MCF 10A (cell line): Measurements from ENCODE around the gene TPMT. TPM values are rescaled to one million over a fixed set of nuclear protein-coding genes. Genes with fewer than 3 reads are reported as not detected.

Experiments used
- BruUV-seq: library from RNA; stranded (reverse); fragments of 400-500 nt; replicated peaks from 2 replicates; lab custom pipeline; 2021; lab: Mats Ljungman, UMichigan
- CTCF ChIA-PET: fragments of 300-600 bp; sonication (Branson Sonifier 250); formaldehyde crosslinking; extraction: SDS; loops from one replicate; lab custom pipeline; 2021; ENCODE audit warnings: antibody characterized with exemption, inconsistent platforms; lab: Yijun Ruan, JAX
- POLR2A ChIA-PET: fragments of 300-600, 350-650 bp; sonication (Branson Sonifier 250); formaldehyde crosslinking; extraction: SDS; loops from one replicate; lab custom pipeline; 2020; ENCODE audit warnings: antibody characterized with exemption, inconsistent platforms; lab: Yijun Ruan, JAX
- DNase-seq: peaks from one replicate; pipeline ENCODE4 v3.0.0-alpha.2; 2018; ENCODE audit not compliant: unreplicated experiment
- H3K27ac Mint-ChIP-seq: one replicate; pipeline ENCODE4 v1.8.0; 2022; ENCODE audit warnings: mild to moderate bottlenecking, low read depth, mixed read lengths; ENCODE audit not compliant: unreplicated experiment
- H3K27me3 Mint-ChIP-seq: one replicate; pipeline ENCODE4 v1.8.0; 2022; ENCODE audit warnings: mixed read lengths; ENCODE audit not compliant: insufficient read depth, unreplicated experiment
- H3K36me3 Mint-ChIP-seq: one replicate; pipeline ENCODE4 v1.8.0; 2022; ENCODE audit warnings: mild to moderate bottlenecking, moderate library complexity, mixed read lengths; ENCODE audit not compliant: insufficient read depth, unreplicated experiment
- H3K4me1 Mint-ChIP-seq: one replicate; pipeline ENCODE4 v1.8.0; 2022; ENCODE audit warnings: mixed read lengths; ENCODE audit not compliant: insufficient read depth, unreplicated experiment
- H3K4me3 Mint-ChIP-seq: one replicate; pipeline ENCODE4 v1.8.0; 2022; ENCODE audit warnings: mild to moderate bottlenecking, moderate library complexity, mixed read lengths; ENCODE audit not compliant: unreplicated experiment
- H3K9me3 Mint-ChIP-seq: one replicate; pipeline ENCODE4 v1.8.0; 2022; ENCODE audit warnings: mixed read lengths; ENCODE audit not compliant: unreplicated experiment
- intact Hi-C: fragments of 100-400 bp; cut with micrococcal nuclease; formaldehyde crosslinking; loops from 2 replicates; pipeline ENCODE4 v1.14.1; 2022
- total RNA-seq: library from RNA; stranded (reverse); gene quantifications from 2 replicates; pipeline ENCODE4 v1.2.3, GENCODE V29; 2022
- TF ChIP-seq, protein P1 (sequence below): fragments of 200-600 bp; IDR thresholded peaks from one replicate; pipeline ENCODE4 v1.8.0; 2022; ENCODE audit warnings: antibody characterized with exemption, mild to moderate bottlenecking; ENCODE audit not compliant: unreplicated experiment

Gene TPMT
- total RNA-seq, 1 experiment from 2014 or later = 8.7 TPM

DNA sequence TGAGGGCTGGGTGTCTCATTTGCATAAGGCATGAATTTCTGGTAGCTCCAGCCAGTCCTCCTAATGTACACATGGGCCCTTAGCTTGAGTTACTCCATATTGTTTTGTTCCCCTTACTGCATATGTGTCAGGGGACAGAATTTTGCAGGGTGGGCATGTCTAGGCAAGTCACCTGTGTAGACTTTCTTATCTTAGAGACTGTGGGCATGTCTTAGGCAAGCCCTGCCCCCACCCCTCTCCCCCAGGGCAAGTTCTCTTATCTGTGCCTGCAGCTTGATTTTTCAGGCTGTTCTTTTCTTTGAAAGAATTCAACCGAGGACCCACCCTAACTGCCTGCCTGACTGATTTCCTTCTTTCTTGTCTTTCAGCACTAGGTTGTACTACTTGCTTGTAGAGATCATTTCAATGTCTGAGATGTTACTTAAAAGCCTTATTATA is 64.5 kb downstream of the TPMT start:
- intact Hi-C loops = no loop called here
- Mint-ChIP-seq H3K4me1 (no peaks in the 10 kb centered on the region), H3K4me3 (no peak overlapping the region), H3K27ac (no peak overlapping the region), H3K27me3 (no peaks in the 10 kb centered on the region), H3K36me3 (no peaks in the 10 kb centered on the region), H3K9me3 (no peaks in the 10 kb centered on the region)
- BruUV-seq = no TSS peak
- ChIA-PET CTCF (interaction anchor here (0.6 to 0.8 kb wide), 4 partner anchors 21 to 958 kb away, joined by 3 to 5 read pairs (median 3); no protein-coding TSS in a partner anchor), POLR2A (interaction anchor here (1.0 kb wide), 1 partner anchor 176 kb away, joined by 3 read pairs; no protein-coding TSS in a partner anchor)
- TF ChIP-seq, protein P1, sequence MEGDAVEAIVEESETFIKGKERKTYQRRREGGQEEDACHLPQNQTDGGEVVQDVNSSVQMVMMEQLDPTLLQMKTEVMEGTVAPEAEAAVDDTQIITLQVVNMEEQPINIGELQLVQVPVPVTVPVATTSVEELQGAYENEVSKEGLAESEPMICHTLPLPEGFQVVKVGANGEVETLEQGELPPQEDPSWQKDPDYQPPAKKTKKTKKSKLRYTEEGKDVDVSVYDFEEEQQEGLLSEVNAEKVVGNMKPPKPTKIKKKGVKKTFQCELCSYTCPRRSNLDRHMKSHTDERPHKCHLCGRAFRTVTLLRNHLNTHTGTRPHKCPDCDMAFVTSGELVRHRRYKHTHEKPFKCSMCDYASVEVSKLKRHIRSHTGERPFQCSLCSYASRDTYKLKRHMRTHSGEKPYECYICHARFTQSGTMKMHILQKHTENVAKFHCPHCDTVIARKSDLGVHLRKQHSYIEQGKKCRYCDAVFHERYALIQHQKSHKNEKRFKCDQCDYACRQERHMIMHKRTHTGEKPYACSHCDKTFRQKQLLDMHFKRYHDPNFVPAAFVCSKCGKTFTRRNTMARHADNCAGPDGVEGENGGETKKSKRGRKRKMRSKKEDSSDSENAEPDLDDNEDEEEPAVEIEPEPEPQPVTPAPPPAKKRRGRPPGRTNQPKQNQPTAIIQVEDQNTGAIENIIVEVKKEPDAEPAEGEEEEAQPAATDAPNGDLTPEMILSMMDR = no peak
- no peak for DNase-seq

DNA sequence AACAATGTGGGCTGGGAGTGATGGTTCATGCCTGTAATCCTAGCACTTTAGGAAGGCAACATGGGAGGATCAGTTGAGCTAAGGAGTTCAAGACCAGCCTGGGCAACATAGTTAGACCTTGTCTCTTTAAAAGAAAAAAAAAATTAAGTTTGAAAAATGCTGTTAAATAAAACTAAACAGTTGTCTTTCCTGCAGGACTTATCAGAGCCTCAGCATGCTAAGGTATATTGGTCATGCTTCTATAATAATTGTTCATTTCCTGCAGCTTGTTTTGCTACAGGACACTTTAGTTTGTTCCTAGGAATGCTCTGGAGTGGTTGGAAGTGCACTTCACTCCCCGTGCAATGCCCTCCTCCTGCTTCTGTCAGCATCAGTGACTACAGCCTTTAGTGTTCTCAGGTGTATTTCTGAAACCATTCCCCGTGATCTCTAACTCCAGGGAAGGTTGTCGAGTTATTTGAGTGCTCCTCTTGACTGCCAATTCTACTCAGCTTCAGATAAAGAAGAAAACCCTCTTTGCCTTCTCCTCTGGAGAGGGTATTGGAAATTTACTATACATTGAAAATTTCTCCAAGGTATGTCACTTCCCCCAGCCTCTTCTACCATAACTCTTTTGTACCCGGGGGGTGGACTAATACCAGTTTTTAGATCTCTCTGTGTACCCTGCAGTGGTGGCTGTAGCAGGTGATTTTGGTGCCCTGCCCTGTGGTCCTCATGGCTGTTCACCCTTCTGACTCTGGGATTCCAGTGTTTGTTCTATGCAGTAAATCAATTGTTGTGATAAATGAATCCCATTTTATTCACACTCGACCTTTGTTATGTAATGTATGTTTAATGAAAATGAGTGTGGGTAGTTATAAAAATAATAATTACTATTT is 66.2 kb downstream of the TPMT start:
- DNase-seq = no peak
- TF ChIP-seq, protein P1 = no peak
- ChIA-PET POLR2A (no interaction called here), CTCF (interaction anchor here (0.7 kb wide), 1 partner anchor 104 kb away, joined by 3 read pairs; no protein-coding TSS in a partner anchor)
- intact Hi-C loops = no loop called here
- Mint-ChIP-seq H3K4me1 (no peaks in the 10 kb centered on the region), H3K27me3 (no peaks in the 10 kb centered on the region), H3K4me3 (no peak overlapping the region), H3K9me3 (no peaks in the 10 kb centered on the region), H3K36me3 (no peaks in the 10 kb centered on the region), H3K27ac (no peak overlapping the region)
- BruUV-seq = no TSS peak

DNA sequence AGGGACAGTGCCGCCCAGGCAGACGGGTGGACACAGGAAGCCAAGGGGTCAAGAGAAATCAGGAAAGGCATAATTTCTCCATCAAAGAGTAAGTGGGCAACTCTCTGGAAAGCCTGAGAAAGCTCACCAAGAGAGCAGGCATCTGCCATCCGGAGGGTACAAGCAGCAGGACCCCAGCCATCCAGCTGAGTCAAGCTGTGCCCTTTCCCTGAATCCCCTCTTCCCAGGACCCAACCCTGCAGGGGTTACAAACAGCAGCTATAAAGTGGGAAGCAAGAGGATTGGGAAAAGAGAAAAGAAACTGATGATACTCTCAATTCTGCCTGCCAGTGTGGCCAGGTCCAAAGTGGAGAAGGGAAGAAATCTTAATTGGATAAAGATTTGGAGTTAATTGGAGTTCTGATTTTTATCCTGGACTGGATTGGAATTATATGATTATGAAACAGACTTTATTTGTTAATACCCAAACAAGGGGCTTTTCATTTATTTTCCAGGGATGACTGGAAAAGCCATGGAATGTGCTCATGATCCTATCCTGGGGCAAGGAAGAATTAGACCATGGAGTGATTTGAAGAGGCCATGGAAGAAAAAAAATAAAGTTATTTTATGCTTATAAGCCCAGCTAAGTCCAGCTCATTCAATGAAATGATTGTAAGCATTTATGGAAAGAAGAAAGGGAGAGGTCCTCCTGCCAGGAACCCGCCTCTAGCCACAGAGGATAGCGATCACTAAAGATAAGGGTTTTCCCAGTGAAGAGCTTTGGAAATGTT is 67.3 kb downstream of the TPMT start:
- no peak overlapping the region for H3K4me3 Mint-ChIP-seq
- H3K27me3 Mint-ChIP-seq = no peaks in the 10 kb centered on the region
- ChIA-PET CTCF (interaction anchor here (0.7 to 0.8 kb wide), 2 partner anchors 9 to 103 kb away, joined by 3 read pairs; no protein-coding TSS in a partner anchor), POLR2A (no interaction called here)
- BruUV-seq = no TSS peak
- no peaks in the 10 kb centered on the region for H3K9me3 Mint-ChIP-seq
- H3K36me3 Mint-ChIP-seq = no peaks in the 10 kb centered on the region
- H3K27ac Mint-ChIP-seq = no peak overlapping the region
- intact Hi-C loops = no loop called here
- no peak for DNase-seq
- TF ChIP-seq, protein P1 = no peak
- H3K4me1 Mint-ChIP-seq = no peaks in the 10 kb centered on the region
